K562 (cell line): ENCODE data around the gene POC1B. TPM values are rescaled to one million over a fixed set of nuclear protein-coding genes. Genes with fewer than 3 reads are reported as not detected.

Experiments used
- ARHGAP35 ChIP-seq: fragments of 450-650 bp; IDR thresholded peaks from 2 replicates; pipeline ENCODE4 v1.6.1; 2018; ENCODE audit not compliant: partially characterized antibody
- BRD4 ChIP-seq: fragments of 200-600 bp; sonication (generic); IDR thresholded peaks from 2 replicates; pipeline ENCODE4 v1.6.1; 2017; ENCODE audit warnings: inconsistent platforms
- CTBP1 ChIP-seq: fragments of 450-650 bp; IDR thresholded peaks from 2 replicates; pipeline ENCODE4 v1.6.1; 2016; ENCODE audit warnings: borderline replicate concordance
- CXXC5 ChIP-seq: fragments of 250-450 bp; sonication (Bioruptor Pico); IDR thresholded peaks from 2 replicates; pipeline ENCODE4 v1.8.0; 2022; ENCODE audit warnings: inconsistent platforms, mild to moderate bottlenecking, moderate library complexity
- DPF2 ChIP-seq: fragments of 450-650 bp; IDR thresholded peaks from 2 replicates; pipeline ENCODE4 v1.6.1; 2016
- ELF1 ChIP-seq: fragments of 200-800 bp; sonication (Bioruptor generic); IDR thresholded peaks from 2 replicates; pipeline ENCODE4 v1.6.1; 2016; ENCODE audit warnings: missing genetic modification characterization, missing compliant biosample characterization
- FOXK2 ChIP-seq, 2 experiments: fragments of 450-650 bp; IDR thresholded peaks in 1 of 2; conservative IDR thresholded peaks in 1 of 2; 2 replicates each; pipeline ENCODE4 v1.6.1; 2016; ENCODE audit warnings: low read depth in 2 of 2, mild to moderate bottlenecking in 1 of 2
- HDAC3 ChIP-seq: fragments of 450-650 bp; IDR thresholded peaks from 2 replicates; pipeline ENCODE4 v1.6.1; 2018; ENCODE audit warnings: borderline replicate concordance, mild to moderate bottlenecking, moderate library complexity; ENCODE audit not compliant: partially characterized antibody
- HNRNPK ChIP-seq: fragments of 200-400 bp; formaldehyde crosslinking; IDR thresholded peaks from one replicate; pipeline ENCODE4 v1.6.1; 2018; ENCODE audit warnings: mild to moderate bottlenecking, low read depth, low read length; ENCODE audit not compliant: poor library complexity, severe bottlenecking
- JUN ChIP-seq, 2 experiments: sonication (generic) in 1 of 2; formaldehyde crosslinking in 1 of 2; IDR thresholded peaks; 2 replicates each; pipeline versions ENCODE4 v1.6.1 to v1.8.0; 2012 to 2022; ENCODE audit warnings: borderline replicate concordance in 2 of 2, mild to moderate bottlenecking in 2 of 2, improper control_type of control experiment in 1 of 2, low read depth in 1 of 2, low read length in 1 of 2, missing genetic modification reagents in 1 of 2
- KLF1 ChIP-seq: fragments of 450-650 bp; IDR thresholded peaks from 2 replicates; pipeline ENCODE4 v1.6.1; 2016; ENCODE audit warnings: missing genetic modification characterization, missing compliant biosample characterization
- NFYB ChIP-seq: IDR thresholded peaks from 2 replicates; pipeline ENCODE4 v1.6.1; 2011; ENCODE audit warnings: mild to moderate bottlenecking, moderate library complexity; ENCODE audit not compliant: insufficient read length; ENCODE audit errors: extremely low read depth
- NR3C1 ChIP-seq: sonication (generic); formaldehyde crosslinking; IDR thresholded peaks from 2 replicates; pipeline ENCODE4 v1.8.1; 2022; ENCODE audit warnings: missing genetic modification reagents
- PHB2 ChIP-seq: fragments of 450-650 bp; IDR thresholded peaks from 2 replicates; pipeline ENCODE4 v1.6.1; 2017; ENCODE audit warnings: low read depth
- POLR3A ChIP-seq: IDR thresholded peaks from 2 replicates; pipeline ENCODE4 v1.6.1; 2011; ENCODE audit warnings: borderline replicate concordance, mild to moderate bottlenecking, moderate library complexity; ENCODE audit not compliant: insufficient read length, insufficient read depth; ENCODE audit errors: extremely low read depth
- PRPF4 ChIP-seq: fragments of 200-400 bp; formaldehyde crosslinking; IDR thresholded peaks from one replicate; pipeline ENCODE4 v1.6.1; 2017; ENCODE audit warnings: low read length, low read depth, mild to moderate bottlenecking; ENCODE audit not compliant: insufficient read depth, poor library complexity, severe bottlenecking
- RAD21 ChIP-seq, 2 experiments: fragments of 250-450 bp in 1 of 2; fragments of 450-650 bp in 1 of 2; sonication (Bioruptor Pico) in 1 of 2; formaldehyde crosslinking in 1 of 2; IDR thresholded peaks in 1 of 2; conservative IDR thresholded peaks in 1 of 2; 2 replicates each; pipeline versions ENCODE4 v1.4.0 to v1.8.0; 2020 to 2022; ENCODE audit warnings: mild to moderate bottlenecking in 2 of 2, moderate library complexity in 1 of 2
- SP1 ChIP-seq: sonication (generic); formaldehyde crosslinking; IDR thresholded peaks from 2 replicates; pipeline ENCODE4 v1.8.1; 2022; ENCODE audit warnings: mild to moderate bottlenecking, missing genetic modification reagents
- SPI1 ChIP-seq: IDR thresholded peaks from 2 replicates; pipeline ENCODE4 v1.6.1; 2011; ENCODE audit warnings: low read depth, low read length, control low read depth, borderline replicate concordance
- SRSF3 ChIP-seq: fragments of 200-400 bp; formaldehyde crosslinking; IDR thresholded peaks from 2 replicates; pipeline ENCODE4 v1.6.1; 2016; ENCODE audit warnings: mild to moderate bottlenecking, low read length, moderate library complexity; ENCODE audit not compliant: insufficient read depth
- TBP ChIP-seq: optimal IDR thresholded peaks from 2 replicates; pipeline ENCODE3; 2011; ENCODE audit warnings: low read depth, low read length, improper control_type of control experiment
- TEAD4 ChIP-seq, 2 experiments: sonication (generic) in 1 of 2; formaldehyde crosslinking in 1 of 2; IDR thresholded peaks; 2 replicates each; pipeline versions ENCODE4 v1.6.1 to v1.8.0; 2012 to 2022; ENCODE audit warnings: borderline replicate concordance in 1 of 2, inconsistent platforms in 1 of 2, low read length in 1 of 2, mild to moderate bottlenecking in 1 of 2, missing genetic modification reagents in 1 of 2
- YY1 ChIP-seq, 3 experiments: IDR thresholded peaks; 2 replicates each; pipeline ENCODE4 v1.6.1; 2011; ENCODE audit warnings: low read length in 2 of 3, mild to moderate bottlenecking in 2 of 3, moderate library complexity in 2 of 3, borderline replicate concordance in 1 of 3, control low read depth in 1 of 3, low read depth in 1 of 3; ENCODE audit not compliant: insufficient read depth in 3 of 3, insufficient replicate concordance in 2 of 3, control insufficient read depth in 1 of 3, insufficient read length in 1 of 3; ENCODE audit errors: extremely low read depth in 1 of 3
- ZFP36 ChIP-seq: fragments of 150-350 bp; IDR thresholded peaks from 2 replicates; pipeline ENCODE4 v1.6.1; 2018; ENCODE audit warnings: low read length, low read depth; ENCODE audit not compliant: partially characterized antibody
- ZNF133 ChIP-seq: fragments of 250-450 bp; sonication (Bioruptor Pico); IDR thresholded peaks from 2 replicates; pipeline ENCODE4 v1.4.0; 2020; ENCODE audit warnings: mild to moderate bottlenecking
- ZNF311 ChIP-seq: fragments of 250-450 bp; sonication (Bioruptor Pico); IDR thresholded peaks from 2 replicates; pipeline ENCODE4 v1.4.0; 2020; ENCODE audit warnings: mild to moderate bottlenecking, moderate library complexity
- ZNF316 ChIP-seq: fragments of 450-650 bp; IDR thresholded peaks from 2 replicates; pipeline ENCODE4 v1.6.1; 2016
- ZNF354B ChIP-seq: fragments of 250-450 bp; sonication (Bioruptor Pico); IDR thresholded peaks from 2 replicates; pipeline ENCODE4 v1.4.0; 2020
- polyA plus RNA-seq, 8 experiments: library from polyadenylated mRNA; depleted of rRNA in 4 of 8; stranded (reverse) in 5 of 8; unstranded in 3 of 8; fragments of >200 nt; fragmentation: Nextera tagmentation in 2 of 8; fragmentation: Illumina TruSeq in 1 of 8; extraction: Ambion mirVana in 2 of 8; extraction: Trizol in 1 of 8; gene quantifications; 2 replicates each; pipeline versions ENCODE4 v1.2.1 to v1.2.3, GENCODE V29; 2011 to 2014; ENCODE audit warnings: inconsistent platforms in 1 of 8, missing spikeins in 1 of 8
- total RNA-seq, 7 experiments: library from RNA; depleted of rRNA in 6 of 7; stranded (reverse); fragments of >200 nt in 6 of 7; fragmentation: Illumina TruSeq in 2 of 7; extraction: Trizol in 2 of 7; gene quantifications; 2 replicates each; pipeline versions ENCODE4 v1.2.1 to v1.2.3, GENCODE V29; 2011 to 2021; ENCODE audit warnings: low replicate concordance in 1 of 7
- TF ChIP-seq, protein P1 (sequence below): fragments of 450-650 bp; IDR thresholded peaks from 2 replicates; pipeline ENCODE4 v1.6.1; 2016; ENCODE audit warnings: low read depth, mild to moderate bottlenecking, moderate library complexity

Gene POC1B
- total and polyA plus RNA-seq, 9 of the 15 experiments (the other 6 are each of a cell fraction or from before 2014, with no cell fraction given) = 4.5 to 16.1 (median 10.4) TPM

GRCh38 chr12:89393551-89394121, 132.2 kb downstream of the POC1B start (continued):
- TF ChIP-seq NR3C1 (CRISPR knock-in tag) = no peak
- TF ChIP-seq HNRNPK = no peak
- no peak for TF ChIP-seq ARHGAP35
- TF ChIP-seq ZNF311 (CRISPR knock-in tag) = no peak; the same call in 1 of the 2 replicates
- peak; percentile 65 for TF ChIP-seq SP1 (CRISPR knock-in tag)
- TF ChIP-seq SRSF3 = no peak
- no peak for TF ChIP-seq NFYB
- no peak for TF ChIP-seq ZNF316
- TF ChIP-seq YY1 (IDR thresholded peaks at IDR 0.05; ENCODE audit: borderline replicate concordance in 1 of 3, control insufficient read depth in 1 of 3, extremely low read depth in 1 of 3, insufficient read depth in 3 of 3, insufficient read length in 1 of 3, insufficient replicate concordance in 2 of 3, low read depth in 1 of 3, low read length in 2 of 3) = no peak
- TF ChIP-seq BRD4 = no peak
- TF ChIP-seq CTBP1 = peak; percentile 91
- TF ChIP-seq HDAC3 = peak; percentile 89
- peak in 1 of 2 experiments; percentile 28; a peak in 1 of 4 replicates for TF ChIP-seq FOXK2 (conservative IDR thresholded peaks at IDR 0.05 in 1 of 2, IDR thresholded peaks at IDR 0.05 in 1 of 2; ENCODE audit: low read depth in 2 of 2)
- no peak for TF ChIP-seq POLR3A
- TF ChIP-seq DPF2 = peak; percentile 94
- peak; percentile 88 for TF ChIP-seq PHB2
- TF ChIP-seq TBP = no peak
- no peak for TF ChIP-seq ZNF354B (CRISPR knock-in tag)
- TF ChIP-seq SPI1 = no peak
- TF ChIP-seq JUN (IDR thresholded peaks at IDR 0.05; ENCODE audit: borderline replicate concordance, low read depth, low read length) = no peak
- TF ChIP-seq JUN (CRISPR knock-in tag; IDR thresholded peaks at IDR 0.05; ENCODE audit: borderline replicate concordance) = no peak
- TF ChIP-seq PRPF4 = no peak
- 0 out of 2 replicates have a peak, but pooled peaks have one; percentile 29 for TF ChIP-seq KLF1
- peak; percentile 7 to 36; a peak in 2 of 4 replicates for TF ChIP-seq RAD21 (CRISPR knock-in tag; conservative IDR thresholded peaks at IDR 0.05 in 1 of 2, IDR thresholded peaks at IDR 0.05 in 1 of 2)
- TF ChIP-seq CXXC5 (CRISPR knock-in tag) = peak; percentile 65
- no peak for TF ChIP-seq ZFP36
- no peak for TF ChIP-seq ELF1 (tag)
- TF ChIP-seq TEAD4 (IDR thresholded peaks at IDR 0.05; ENCODE audit: low read length) = peak; percentile 100
- TF ChIP-seq TEAD4 (CRISPR knock-in tag; IDR thresholded peaks at IDR 0.05; ENCODE audit: borderline replicate concordance) = no peak
- TF ChIP-seq, protein P1, sequence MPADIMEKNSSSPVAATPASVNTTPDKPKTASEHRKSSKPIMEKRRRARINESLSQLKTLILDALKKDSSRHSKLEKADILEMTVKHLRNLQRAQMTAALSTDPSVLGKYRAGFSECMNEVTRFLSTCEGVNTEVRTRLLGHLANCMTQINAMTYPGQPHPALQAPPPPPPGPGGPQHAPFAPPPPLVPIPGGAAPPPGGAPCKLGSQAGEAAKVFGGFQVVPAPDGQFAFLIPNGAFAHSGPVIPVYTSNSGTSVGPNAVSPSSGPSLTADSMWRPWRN = peak; percentile 93
- TF ChIP-seq ZNF133 (CRISPR knock-in tag) = no peak
